ENCODE measurements around the gene ELP2.

The ELP2 gene

DNA sequence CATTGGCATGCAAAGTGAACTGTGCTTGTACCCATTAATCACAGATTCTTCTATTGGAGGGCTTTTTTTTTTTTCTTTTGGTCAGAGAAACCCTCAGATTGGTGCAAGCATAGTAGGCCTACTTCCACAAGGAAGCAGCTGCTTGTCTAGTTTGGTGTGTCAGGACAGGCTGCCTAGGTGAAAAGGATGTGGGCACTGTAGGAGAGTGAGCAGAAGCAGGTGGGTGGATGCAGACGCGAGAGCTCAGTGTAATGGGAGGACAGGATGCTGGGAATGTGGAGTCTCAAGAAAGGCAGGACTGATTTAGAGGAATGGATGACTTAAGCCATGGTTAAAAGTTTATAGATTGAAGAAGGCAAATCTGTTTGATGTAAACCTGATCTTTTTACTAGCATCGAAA lies 3.1 kb downstream of the ELP2 start:
- no peaks in the 10 kb centered on the region for H3K27me3 ChIP-seq (ENCODE audit: insufficient read depth, low read depth)
- no peak overlapping the region for H2AFZ ChIP-seq (ENCODE audit: low read depth)
- H4K20me1 ChIP-seq (ENCODE audit: insufficient read depth) = no peaks in the 10 kb centered on the region; the same call in 1 of the 2 replicates
- no peak overlapping the region for H3K27ac ChIP-seq
- peaks cover 70% of the 10 kb centered on the region for H3K79me2 ChIP-seq (ENCODE audit: insufficient read depth, low read depth)
- H3K36me3 ChIP-seq (ENCODE audit: insufficient read depth) = peaks cover 5% of the 10 kb centered on the region; the same call in 1 of the 2 replicates
- no peak overlapping the region for H3K4me3 ChIP-seq (IDR thresholded peaks at IDR 0.05; ENCODE audit: insufficient read depth, low read depth, low read length)
- H3K4me1 ChIP-seq (ENCODE audit: low read depth, poor library complexity, severe bottlenecking) = peaks cover 26% of the 10 kb centered on the region
- no peak overlapping the region for H3K9ac ChIP-seq
- no peak overlapping the region for H3K4me2 ChIP-seq
- TF ChIP-seq, protein P1, sequence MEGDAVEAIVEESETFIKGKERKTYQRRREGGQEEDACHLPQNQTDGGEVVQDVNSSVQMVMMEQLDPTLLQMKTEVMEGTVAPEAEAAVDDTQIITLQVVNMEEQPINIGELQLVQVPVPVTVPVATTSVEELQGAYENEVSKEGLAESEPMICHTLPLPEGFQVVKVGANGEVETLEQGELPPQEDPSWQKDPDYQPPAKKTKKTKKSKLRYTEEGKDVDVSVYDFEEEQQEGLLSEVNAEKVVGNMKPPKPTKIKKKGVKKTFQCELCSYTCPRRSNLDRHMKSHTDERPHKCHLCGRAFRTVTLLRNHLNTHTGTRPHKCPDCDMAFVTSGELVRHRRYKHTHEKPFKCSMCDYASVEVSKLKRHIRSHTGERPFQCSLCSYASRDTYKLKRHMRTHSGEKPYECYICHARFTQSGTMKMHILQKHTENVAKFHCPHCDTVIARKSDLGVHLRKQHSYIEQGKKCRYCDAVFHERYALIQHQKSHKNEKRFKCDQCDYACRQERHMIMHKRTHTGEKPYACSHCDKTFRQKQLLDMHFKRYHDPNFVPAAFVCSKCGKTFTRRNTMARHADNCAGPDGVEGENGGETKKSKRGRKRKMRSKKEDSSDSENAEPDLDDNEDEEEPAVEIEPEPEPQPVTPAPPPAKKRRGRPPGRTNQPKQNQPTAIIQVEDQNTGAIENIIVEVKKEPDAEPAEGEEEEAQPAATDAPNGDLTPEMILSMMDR (conservative IDR thresholded peaks at IDR 0.05; ENCODE audit: low read depth, low read length) = no peak

DNA sequence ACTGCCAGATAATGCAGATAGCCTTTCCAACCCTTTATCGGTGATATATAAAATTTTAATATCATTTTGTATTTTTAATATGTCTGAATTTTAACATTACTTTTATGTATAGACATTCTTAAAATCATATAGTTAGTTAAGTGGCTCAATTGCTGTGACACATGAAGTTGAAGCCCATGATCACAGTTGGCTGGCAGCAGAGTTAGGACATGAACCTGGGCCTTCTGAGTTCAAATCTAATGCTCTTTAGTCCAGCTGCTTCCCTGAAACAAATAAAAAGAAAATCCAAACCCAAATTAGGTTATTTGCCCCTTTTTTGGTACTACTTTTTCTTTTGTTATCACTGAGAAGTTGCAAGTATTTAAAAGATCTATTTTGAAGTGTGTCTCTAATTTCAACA lies 5.6 kb downstream of the ELP2 start:
- no peak overlapping the region for H3K27ac ChIP-seq
- no peak overlapping the region for H3K4me3 ChIP-seq (IDR thresholded peaks at IDR 0.05; ENCODE audit: insufficient read depth, low read depth, low read length)
- no peak overlapping the region for H2AFZ ChIP-seq (ENCODE audit: low read depth)
- peaks cover 16% of the 10 kb centered on the region; the same call in 1 of the 2 replicates for H3K36me3 ChIP-seq (ENCODE audit: insufficient read depth)
- no peak overlapping the region for H3K9ac ChIP-seq
- no peaks in the 10 kb centered on the region; the same call in 1 of the 2 replicates for H4K20me1 ChIP-seq (ENCODE audit: insufficient read depth)
- H3K4me1 ChIP-seq (ENCODE audit: low read depth, poor library complexity, severe bottlenecking) = peaks cover 20% of the 10 kb centered on the region
- TF ChIP-seq, protein P1 (conservative IDR thresholded peaks at IDR 0.05; ENCODE audit: low read depth, low read length) = no peak
- peaks cover 51% of the 10 kb centered on the region for H3K79me2 ChIP-seq (ENCODE audit: insufficient read depth, low read depth)
- H3K4me2 ChIP-seq = no peak overlapping the region
- H3K27me3 ChIP-seq (ENCODE audit: insufficient read depth, low read depth) = no peaks in the 10 kb centered on the region

DNA sequence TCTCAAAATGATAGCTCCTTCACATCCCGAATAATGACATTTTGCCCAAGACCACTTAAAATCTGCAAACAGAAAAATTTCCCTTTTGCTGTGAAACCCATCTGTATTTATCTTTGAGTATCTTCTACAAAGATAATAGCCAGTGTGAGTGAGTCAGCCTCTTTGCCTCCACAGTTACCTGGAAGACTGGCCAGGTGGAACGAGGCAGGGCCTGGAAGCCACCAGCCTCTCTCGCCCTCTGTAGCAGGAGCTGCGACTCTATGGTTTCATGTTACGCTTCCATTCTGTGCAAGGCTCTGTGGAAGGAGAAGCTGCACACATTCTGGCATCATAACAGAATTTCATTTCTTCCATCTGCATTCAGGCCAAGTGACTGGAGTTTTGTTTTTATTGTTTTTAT lies 9.5 kb downstream of the ELP2 start:
- TF ChIP-seq, protein P1 (conservative IDR thresholded peaks at IDR 0.05; ENCODE audit: low read depth, low read length) = no peak
- H3K79me2 ChIP-seq (ENCODE audit: insufficient read depth, low read depth) = peaks cover 13% of the 10 kb centered on the region; the same call in 1 of the 2 replicates

DNA sequence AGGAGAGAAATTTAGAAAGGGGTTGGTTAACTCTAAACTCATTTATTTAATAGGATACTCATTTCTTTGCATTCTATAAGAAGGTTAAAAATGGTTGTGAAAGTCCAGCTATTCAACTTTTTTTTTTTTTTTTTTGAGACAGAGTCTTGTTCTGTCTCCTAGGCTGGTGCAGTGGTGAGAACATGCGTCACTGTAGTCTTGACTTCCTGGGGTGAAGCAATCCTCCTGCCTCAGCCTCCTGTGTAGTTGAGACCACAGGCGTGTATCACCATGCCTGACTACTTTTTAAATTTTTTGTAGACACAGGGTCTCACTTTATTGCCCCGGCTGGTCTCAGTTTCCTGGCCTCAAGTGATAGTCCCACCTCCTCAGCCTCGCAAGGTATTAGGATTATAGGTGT lies 11.9 kb downstream of the ELP2 start:
- Histone ChIP-seq H3K4me1 (ENCODE audit: low read depth, poor library complexity, severe bottlenecking) (peaks cover 5% of the 10 kb centered on the region), H3K4me2 (no peak overlapping the region), H3K9ac (no peak overlapping the region), H3K79me2 (ENCODE audit: insufficient read depth, low read depth) (no peaks in the 10 kb centered on the region; the same call in 1 of the 2 replicates), H3K4me3 (IDR thresholded peaks at IDR 0.05; ENCODE audit: insufficient read depth, low read depth, low read length) (no peak overlapping the region), H3K36me3 (ENCODE audit: insufficient read depth) (peaks cover 27% of the 10 kb centered on the region; the same call in 1 of the 2 replicates), H3K27ac (no peak overlapping the region), H3K27me3 (ENCODE audit: insufficient read depth, low read depth) (no peaks in the 10 kb centered on the region), H2AFZ (ENCODE audit: low read depth) (no peak overlapping the region), H4K20me1 (ENCODE audit: insufficient read depth) (no peaks in the 10 kb centered on the region)
- TF ChIP-seq, protein P1 (conservative IDR thresholded peaks at IDR 0.05; ENCODE audit: low read depth, low read length) = no peak

More for the DNA sequence above, 9.5 kb downstream of the ELP2 start:
- Histone ChIP-seq H3K4me1 (ENCODE audit: low read depth, poor library complexity, severe bottlenecking) (peaks cover 9% of the 10 kb centered on the region), H3K27me3 (ENCODE audit: insufficient read depth, low read depth) (no peaks in the 10 kb centered on the region), H3K27ac (no peak overlapping the region), H2AFZ (ENCODE audit: low read depth) (no peak overlapping the region), H3K36me3 (ENCODE audit: insufficient read depth) (peaks cover 27% of the 10 kb centered on the region; the same call in 1 of the 2 replicates), H3K4me2 (no peak overlapping the region), H4K20me1 (ENCODE audit: insufficient read depth) (no peaks in the 10 kb centered on the region; the same call in 1 of the 2 replicates), H3K4me3 (IDR thresholded peaks at IDR 0.05; ENCODE audit: insufficient read depth, low read depth, low read length) (no peak overlapping the region), H3K9ac (no peak overlapping the region)

All from KMS-11 (cell line).